RCC 7860 (cell line): ENCODE results near the gene KNCN.
A peak's percentile ranks its signal among the peaks of the same experiment; 100 is the strongest.

ENCODE experiments used
- DNase-seq: peaks from one replicate; pipeline ENCODE4 v3.0.0-alpha.2; 2015; ENCODE audit warnings: low spot score
- FAIRE-seq: peaks from 2 replicates; lab custom pipeline; 2012; peaks lifted over from hg19 to GRCh38; lab: Jason Lieb, UNC

Gene KNCN

DNA sequence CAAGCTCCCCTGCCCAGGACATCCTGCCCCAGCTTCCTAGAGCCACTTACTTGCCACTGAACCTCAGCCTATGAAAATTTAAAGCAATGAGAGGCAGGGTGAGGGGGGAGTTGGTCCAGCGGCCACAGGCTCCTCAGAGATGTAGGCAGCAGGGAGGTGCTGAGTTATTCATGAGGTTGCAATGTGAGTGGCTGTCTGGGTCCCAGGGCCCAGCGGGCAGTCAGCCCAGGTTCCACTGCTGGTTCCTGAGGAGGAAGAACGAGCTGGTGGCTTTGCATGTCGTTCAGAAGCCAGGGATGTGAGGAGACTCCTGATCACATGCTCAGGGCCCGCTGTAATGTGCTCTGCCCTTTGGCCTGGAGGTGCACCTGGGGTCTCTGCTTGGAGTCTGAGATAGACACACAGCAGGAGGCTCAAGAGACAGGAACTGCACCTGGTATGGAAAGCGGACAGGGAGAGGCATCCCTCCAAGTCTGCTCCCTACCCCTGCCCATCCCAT, at the start of gene KNCN:
TSS of gene KNCN (minus strand) at position 51 of the 499 bp plus-strand sequence. CDS start 432 bp downstream, outside the sequence.
- no peak for FAIRE-seq
- no peak for DNase-seq

DNA sequence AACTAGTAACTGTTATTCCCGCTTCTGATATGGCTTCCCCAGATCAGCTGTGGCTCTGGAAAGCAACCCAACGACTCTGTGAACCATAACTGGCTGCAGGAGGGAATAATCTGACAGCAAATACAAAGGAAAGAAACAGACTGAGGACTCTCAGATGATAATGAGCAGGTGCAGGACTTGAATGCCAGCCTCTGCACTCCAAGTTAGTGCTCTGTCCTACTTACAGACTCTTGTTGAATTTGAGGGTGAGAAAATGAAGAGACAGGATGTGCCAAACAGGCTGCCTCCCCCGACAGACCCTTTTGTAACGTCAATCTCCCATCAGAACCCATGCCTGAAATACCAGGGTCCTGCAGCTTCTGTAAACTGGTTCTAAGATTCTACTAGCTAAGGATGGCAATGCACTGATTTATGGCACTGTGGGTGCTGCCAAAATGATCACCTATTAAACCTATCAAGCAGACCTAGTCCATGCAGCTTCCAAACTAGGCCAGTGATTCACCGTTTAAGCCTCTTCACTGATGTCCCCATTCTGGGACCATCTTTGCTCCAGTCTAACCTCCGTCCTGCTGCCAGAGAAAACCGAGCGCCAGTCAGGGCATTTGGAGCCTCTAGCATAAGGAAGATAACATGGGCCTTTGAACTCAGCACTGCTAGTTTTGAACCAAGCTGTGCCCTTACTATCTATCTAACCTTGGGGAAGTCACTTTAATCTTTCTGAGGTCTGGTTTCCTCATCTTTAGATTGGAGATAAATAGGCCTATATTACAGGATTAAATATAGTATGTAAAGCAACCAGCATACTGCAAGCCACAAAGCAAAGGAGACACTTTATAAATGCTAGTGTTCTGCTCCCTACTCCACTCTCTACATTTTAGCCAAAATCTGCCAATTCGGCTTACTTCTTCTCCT, 47.9 kb upstream of the KNCN start:
- FAIRE-seq = no peak
- DNase-seq = no peak

DNA sequence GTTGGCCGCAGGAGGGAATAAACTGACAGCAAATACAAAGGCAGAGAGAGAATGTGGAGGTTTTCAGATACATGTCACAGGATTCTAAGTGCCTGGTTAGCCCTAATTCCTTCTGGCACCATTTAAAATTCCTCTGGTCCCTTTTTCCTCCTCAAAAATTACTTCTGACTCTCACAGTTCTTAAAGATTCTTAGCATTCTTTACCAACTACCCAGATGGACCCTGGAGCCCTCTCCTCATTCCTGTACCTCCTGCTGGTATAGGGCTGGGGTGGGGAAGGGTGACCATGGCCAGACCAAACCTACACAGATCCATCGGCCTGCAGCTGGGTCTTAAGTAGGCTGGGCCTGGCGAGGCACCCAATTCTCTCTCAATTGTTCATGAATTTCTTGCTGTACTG, 45.4 kb upstream of the KNCN start:
- FAIRE-seq (no peak), DNase-seq (no peak)

DNA sequence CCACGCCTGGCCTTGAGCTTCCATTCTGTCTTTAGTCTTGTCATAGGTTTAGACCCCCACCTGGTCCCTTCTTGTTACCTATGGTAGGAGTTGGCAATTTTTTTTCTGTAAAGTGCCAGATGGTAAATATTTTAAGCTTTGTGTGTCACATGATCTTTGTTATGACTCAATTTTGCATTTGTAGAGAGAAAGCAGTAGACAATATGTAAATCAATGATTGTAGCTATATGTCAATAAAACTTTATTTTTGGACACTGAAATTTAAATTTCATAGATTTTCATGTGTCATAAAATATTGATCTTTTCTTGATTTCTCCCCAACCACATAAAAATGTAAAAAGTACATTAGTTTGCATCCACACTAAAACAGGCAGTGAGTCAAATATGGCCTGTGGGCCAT, 44.6 kb upstream of the KNCN start:
- FAIRE-seq = no peak

DNA sequence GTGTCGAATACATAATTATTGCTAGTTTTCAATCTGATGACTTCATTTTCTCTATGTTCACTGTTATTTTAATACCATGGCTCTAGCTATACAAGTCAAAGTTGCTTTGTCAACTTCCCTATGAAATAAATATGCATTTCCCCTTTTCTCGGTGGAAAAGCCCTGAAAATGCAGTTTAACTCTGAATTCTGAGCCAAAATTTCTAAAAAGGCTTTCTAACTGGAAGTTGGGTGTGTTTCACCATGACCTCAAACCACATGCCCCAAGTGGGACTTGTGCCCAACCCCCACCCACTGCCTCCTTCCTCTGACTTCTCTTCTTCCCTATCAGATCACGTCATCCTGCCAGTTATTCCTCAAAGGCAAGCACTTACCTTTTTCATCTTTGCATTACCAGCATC, 43.7 kb upstream of the KNCN start:
- DNase-seq (no peak), FAIRE-seq (no peak)

More for the DNA sequence above, 44.6 kb upstream of the KNCN start:
- no peak for DNase-seq

DNA sequence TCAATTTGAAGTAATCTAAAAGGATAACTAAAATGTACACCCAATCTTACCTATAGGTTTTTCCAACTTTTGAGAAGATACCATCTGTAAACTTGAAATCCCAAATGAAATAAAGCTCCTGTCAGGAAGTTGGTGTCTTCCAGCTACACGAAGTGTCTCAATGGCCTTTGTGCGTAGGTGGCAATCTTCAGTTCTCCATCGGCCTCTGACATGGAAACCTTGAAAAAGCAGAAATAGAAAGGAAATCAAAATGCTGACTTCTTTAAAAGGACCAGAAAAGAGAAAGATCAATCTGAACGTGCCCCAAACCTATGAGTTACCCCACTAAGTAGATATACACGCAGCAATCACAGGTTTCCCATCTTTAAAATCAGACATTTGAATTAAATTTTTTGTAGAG, 42.6 kb upstream of the KNCN start:
- FAIRE-seq (no peak), DNase-seq (no peak)

DNA sequence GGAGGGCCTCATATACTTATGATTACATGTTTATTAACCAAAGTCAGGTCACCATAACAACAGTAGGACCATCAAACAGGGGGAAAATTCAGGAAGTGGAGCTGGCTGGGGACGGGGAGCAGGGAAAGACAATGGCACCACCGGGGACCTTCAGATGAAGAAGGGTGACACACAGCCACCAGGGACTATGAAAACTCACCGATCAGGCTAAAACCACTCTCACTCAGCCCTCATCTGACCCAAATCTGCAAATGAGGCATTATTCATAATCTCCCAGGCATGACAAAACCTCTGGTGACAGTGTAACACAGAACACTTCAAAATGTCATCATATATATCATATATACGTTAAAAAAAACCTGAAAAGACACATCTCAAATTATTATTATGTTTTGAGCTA, 41.4 kb upstream of the KNCN start:
- DNase-seq (no peak), FAIRE-seq (no peak)

DNA sequence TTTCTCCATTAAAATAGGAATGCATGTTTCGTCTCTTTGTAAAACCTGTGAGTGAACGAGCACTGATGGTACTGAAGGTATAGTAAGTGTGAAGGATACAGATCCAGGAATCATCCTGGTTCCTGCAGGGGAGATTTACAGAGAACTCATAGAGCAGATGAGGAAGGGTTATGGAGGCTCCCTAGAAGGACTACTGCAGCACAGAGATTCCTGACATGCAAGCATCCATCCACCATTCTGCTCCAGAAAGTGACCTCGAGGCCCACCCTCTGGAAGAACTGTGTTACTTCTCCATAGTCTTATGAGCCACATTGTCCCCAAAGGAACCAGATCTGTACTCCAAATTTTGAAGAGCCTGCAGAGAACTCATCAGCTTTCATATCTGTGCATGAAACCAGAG, 38.1 kb upstream of the KNCN start:
- no peak for FAIRE-seq
- DNase-seq = no peak

DNA sequence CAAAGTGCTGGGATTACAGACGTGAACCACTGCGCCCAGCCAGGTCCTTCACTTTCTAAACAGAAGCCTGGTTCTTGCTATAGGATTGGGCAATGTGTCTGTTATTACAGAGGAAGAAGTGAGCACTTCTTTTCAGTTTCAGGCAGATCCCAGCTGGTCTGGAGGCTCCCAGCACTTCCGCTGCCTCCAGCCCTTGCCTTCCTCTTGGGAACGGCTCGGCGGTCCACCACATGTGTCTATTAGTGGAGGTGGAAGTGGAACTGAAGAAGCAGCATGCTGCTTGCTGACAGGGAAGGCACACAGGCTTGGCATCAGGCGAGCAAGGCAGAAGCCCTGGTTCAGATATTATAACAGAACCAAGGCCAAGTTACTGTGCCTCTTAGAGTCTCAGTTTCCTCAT, 35.6 kb upstream of the KNCN start:
- DNase-seq (no peak), FAIRE-seq (no peak)

DNA sequence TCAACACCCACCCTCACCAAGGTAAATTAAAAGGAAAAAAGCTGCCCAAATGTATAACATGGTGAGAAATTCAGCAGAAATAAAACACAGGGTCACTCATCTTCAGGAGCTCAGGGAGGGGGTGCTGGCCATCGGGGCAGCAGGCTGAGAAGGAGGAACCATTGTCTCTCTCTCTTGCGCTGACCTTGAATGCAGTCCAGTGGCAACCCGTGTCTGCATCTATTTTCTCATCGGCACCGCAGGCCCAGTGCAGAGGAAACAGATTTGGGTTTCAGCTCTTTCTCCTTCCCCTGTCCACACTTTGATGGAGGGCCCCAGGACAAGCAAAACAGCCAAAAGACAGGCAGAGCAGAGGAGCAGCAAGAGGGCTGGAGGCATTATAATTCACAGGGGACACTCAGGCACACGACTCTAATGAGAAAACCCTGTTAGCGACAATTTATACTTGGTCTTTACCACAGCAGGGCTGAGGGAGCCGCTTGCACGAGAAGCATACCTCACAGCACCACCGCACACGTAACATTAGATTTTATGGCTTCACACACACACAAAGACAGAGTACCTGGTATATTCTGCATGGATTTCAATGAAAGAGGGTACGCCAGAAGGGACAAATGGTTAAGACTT, 34.0 kb upstream of the KNCN start:
- FAIRE-seq = no peak
- no peak for DNase-seq

DNA sequence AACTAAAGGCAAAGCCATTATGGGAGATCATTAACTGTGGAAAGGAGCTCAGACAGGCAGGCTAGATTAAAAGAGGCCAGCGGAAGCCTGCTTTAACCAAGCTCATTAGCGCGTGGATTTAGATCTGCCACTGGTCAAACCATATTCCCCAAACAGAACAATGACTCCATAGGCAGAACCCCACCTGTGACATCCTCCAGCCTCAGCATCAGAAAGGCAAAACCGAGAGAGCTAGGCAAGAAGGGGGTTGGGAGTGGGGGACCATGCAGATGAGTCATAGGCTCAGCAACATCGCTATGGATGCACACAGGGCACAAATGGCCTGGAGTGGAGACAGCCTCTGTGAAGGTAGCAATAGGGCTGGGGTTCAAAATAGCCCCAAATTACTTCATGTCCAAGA, 32.0 kb upstream of the KNCN start:
- no peak for FAIRE-seq

DNA sequence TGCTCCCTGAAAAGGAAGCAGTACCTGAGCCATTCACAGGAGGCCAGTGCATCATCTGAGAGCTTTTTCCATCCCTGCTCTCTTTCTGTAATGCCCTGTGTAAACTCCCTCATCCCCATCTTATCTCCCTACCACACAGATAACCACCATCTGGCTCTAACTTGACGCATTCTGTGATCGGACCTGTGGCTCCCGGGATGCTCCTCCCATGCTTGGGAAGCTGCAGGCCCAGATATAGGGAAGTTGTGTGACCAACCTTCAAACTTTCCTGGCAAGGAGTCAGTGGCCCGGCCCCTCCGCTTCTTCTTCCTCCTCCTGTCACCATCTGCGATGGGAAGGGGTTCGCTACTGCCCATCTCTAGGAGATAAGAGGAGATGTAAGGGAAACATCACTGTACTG, 31.5 kb upstream of the KNCN start:
- DNase-seq (no peak), FAIRE-seq (no peak)

More for the DNA sequence above, 32.0 kb upstream of the KNCN start:
- no peak for DNase-seq

DNA sequence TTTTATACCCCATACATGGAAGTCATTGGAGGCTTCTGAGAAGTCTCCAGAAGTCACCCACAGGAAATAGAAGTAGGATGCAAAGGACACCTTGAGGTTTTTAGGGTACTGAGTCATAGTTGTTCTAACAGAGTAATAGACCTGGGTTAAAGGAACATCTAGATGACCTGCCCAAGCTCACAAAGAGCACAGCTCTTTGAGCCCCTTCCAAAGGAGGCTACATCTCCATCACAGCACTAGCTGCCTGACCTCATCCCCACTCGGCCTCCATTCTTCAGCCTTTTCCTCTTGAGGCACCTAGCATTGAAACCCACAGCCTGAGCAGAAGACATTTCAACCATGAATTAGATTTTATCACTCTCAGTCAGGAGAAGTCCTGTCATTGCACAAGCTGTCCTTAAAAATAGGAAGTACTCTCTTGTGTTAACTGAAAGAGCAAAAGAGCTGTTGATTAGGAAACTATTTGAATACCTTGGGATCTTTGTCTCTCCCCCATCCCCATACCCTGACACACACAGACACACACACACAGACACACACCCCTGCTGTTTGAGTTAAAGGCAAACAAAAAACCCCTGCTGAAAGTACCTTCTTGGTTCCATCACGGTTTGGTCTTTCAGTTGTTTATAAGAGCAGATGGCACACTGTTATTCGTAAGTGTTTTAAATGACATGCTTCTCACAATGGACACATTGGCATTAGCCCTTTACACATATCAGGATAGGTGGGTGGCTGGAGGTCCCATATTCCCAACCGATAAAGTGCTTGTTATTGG, 30.4 kb upstream of the KNCN start:
- no peak for FAIRE-seq
- peak; percentile 10 for DNase-seq

DNA sequence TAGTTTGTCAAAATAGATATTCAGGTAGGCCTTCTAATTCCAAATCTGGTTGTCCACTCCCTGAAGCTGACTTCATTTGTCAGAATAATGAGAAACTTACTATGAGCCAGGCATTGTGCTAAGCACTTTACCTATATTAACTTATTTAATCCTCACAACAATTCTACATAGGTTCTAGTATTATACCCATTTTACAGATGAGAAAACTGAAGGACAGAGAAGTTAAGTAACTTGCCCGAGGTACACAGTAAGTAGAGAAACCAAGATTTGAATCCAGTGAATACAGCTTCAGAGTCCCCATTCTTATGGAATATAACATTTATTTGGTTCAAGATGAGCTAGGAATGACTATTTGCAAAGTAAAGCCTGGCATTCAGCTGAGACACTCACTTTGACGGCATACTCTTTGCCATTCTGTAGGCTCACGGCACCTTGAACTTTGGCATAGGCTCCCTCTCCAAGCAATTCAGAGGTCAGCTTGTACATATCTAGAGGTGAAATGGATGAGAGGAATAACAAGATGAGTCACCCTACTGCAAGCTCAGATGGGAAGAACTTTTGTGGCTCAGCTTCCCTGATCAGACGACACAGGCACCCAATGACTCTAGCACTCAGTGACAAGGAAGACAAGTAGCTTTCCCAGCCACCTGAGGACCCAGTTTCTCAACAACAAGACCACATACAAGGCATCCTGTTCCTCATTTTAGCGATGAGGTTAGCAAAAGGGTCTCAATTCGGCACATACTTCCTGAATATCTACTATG, 28.9 kb upstream of the KNCN start:
- no peak for DNase-seq
- FAIRE-seq = no peak

DNA sequence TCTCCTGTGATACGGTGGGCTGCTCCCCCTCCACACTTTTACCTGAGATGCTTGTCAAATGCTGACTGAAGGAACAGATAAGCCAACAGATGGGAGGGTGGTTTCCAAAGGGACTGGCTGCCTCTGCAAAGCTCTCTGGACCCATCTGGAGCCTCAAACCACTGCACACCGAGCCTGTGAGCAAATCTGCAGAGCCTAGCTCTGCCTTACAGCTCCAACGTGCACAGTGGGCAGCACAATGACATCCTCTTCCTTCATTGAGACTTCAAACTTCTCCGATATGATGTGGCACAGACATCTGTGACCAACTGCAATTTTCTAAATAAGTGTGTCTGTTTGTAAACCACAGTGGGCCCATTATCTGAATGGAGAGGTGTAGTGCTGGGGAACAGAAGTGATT, 26.2 kb upstream of the KNCN start:
- FAIRE-seq (no peak), DNase-seq (no peak)

DNA sequence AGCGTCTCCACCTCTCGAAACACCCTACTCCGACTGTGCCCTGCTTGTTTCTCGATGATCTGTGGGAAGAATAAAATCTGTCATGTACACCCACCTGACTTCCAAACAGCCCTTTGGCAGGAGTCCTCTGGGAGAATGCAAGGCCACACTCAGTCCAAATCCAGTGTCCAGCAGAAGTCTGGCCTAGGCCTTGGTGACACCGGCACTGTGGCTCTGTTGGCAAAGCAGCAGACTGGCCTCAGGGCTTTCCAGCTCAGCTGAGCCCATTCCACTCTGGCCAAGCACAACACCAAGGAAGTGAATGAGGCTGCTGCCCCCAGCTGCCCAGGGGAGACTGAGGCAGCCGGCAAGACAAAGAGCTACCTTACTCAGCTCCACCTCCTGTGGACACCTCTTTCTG, 25.1 kb upstream of the KNCN start:
- FAIRE-seq (no peak), DNase-seq (no peak)

DNA sequence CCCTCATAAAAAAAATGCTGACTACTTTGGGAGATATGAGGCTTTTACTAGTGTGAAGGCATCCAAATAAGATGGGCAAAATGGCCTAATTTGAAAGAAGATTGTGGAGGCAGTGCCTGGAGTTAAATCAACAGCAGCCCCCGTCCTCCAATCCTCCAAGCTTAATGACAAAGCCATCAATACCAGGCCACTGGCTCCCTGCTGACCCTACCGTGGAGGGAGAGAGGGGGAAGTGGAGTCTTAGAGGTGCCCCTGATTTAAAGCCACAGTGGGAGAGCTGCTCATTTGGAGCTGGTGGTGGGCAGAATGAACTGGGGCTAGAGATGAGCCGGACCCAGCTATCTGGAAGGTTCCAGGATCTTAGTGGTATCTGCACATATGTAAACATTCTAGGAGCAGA, 24.3 kb upstream of the KNCN start:
- DNase-seq (no peak), FAIRE-seq (no peak)

DNA sequence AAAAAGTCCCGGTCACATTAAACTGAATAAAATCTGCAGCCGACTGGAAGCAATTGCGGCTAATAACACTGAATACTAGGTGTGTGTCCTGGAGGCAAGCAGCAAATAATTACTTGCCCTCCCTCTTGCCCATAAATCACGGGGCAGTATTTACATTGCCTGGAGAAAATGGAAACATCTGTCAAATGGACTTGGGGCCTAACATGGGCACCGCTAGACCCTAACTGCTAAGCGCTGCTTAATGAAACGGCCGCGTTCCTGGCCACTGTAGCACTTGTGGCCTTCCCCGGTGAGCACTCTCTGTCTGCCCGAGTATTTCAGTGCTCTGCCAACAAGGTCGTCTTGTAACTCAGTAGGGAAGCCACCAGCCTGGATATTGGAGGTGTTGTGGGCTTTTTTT, 23.9 kb upstream of the KNCN start:
- no peak for FAIRE-seq

DNA sequence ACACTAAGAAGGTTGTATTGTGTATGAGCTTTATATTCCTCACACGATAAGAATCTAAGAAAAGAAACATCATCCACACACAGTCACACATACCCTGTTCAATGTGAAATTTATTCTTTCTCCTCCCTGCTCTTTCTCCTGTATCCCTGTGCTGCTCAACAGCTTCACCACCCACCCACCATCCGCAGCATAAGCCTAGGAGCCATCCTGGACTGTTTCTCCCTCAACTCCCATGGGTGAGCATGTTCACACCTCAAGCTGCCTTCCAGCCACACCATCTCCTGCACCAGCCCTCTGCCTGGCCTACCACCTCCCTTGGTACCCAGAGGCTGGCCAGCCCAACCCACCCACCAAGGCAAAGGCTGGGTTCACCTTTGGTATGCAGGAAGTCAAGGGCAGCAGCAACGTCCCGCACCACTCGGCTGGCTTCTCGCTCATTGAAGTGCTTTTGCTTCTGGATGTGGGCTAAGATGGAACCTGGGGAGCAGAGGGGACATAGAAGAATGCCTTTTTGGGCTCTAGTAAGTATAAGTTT, 20.3 kb upstream of the KNCN start:
- DNase-seq (no peak), FAIRE-seq (no peak)

More for the DNA sequence above, 23.9 kb upstream of the KNCN start:
- no peak for DNase-seq
